ENCODE results near the gene ZNF467.
A peak's percentile ranks its signal among the peaks of the same experiment; 100 is the strongest.

The ZNF467 gene

GRCh38 chr7:149773446-149774236 lies at the start of gene ZNF467:
ZNF467 (minus strand) TSS chr7:149773588; CDS start chr7:149771032, 2,556 bp downstream.
- DNase-seq (ENCODE audit: low read depth in 2 of 2) = peak; percentile 8 to 11

- no peak for DNase-seq (ENCODE audit: low read depth in 2 of 2)
Observed at GRCh38 chr7:149822353-149822943, 49.1 kb upstream of the ZNF467 start.

- DNase-seq (ENCODE audit: low read depth in 2 of 2) = no peak
Observed at GRCh38 chr7:149821191-149822148, 48.1 kb upstream of the ZNF467 start.

GRCh38 chr7:149820622-149821190 lies 47.3 kb upstream of the ZNF467 start:
- DNase-seq (ENCODE audit: low read depth in 2 of 2) = no peak

GRCh38 chr7:149819961-149820340 lies 46.6 kb upstream of the ZNF467 start:
- no peak for DNase-seq (ENCODE audit: low read depth in 2 of 2)

- no peak for DNase-seq (ENCODE audit: low read depth in 2 of 2)
Observed at GRCh38 chr7:149819141-149819960, 46.0 kb upstream of the ZNF467 start.

GRCh38 chr7:149818536-149818840 lies 45.1 kb upstream of the ZNF467 start:
- DNase-seq (ENCODE audit: low read depth in 2 of 2) = no peak

GRCh38 chr7:149817836-149818535 lies 44.6 kb upstream of the ZNF467 start:
- no peak for DNase-seq (ENCODE audit: low read depth in 2 of 2)

GRCh38 chr7:149817301-149817771 lies 43.9 kb upstream of the ZNF467 start:
- DNase-seq (ENCODE audit: low read depth in 2 of 2) = no peak

- no peak for DNase-seq (ENCODE audit: low read depth in 2 of 2)
Observed at GRCh38 chr7:149816794-149817193, 43.4 kb upstream of the ZNF467 start.

- DNase-seq (ENCODE audit: low read depth in 2 of 2) = no peak
Observed at GRCh38 chr7:149816267-149816751, 42.9 kb upstream of the ZNF467 start.

GRCh38 chr7:149815661-149816266 lies 42.4 kb upstream of the ZNF467 start:
- no peak for DNase-seq (ENCODE audit: low read depth in 2 of 2)

- no peak for DNase-seq (ENCODE audit: low read depth in 2 of 2)
Observed at GRCh38 chr7:149815121-149815520, 41.7 kb upstream of the ZNF467 start.

GRCh38 chr7:149814494-149814893 lies 41.1 kb upstream of the ZNF467 start:
- DNase-seq (ENCODE audit: low read depth in 2 of 2) = no peak

GRCh38 chr7:149813254-149814035 lies 40.1 kb upstream of the ZNF467 start:
- DNase-seq (ENCODE audit: low read depth in 2 of 2) = no peak

- no peak for DNase-seq (ENCODE audit: low read depth in 2 of 2)
Observed at GRCh38 chr7:149811831-149812490, 38.6 kb upstream of the ZNF467 start.

GRCh38 chr7:149811221-149811620 lies 37.8 kb upstream of the ZNF467 start:
- DNase-seq (ENCODE audit: low read depth in 2 of 2) = no peak

- no peak for DNase-seq (ENCODE audit: low read depth in 2 of 2)
Observed at GRCh38 chr7:149809215-149809614, 35.8 kb upstream of the ZNF467 start.

- DNase-seq (ENCODE audit: low read depth in 2 of 2) = no peak
Observed at GRCh38 chr7:149808311-149808710, 34.9 kb upstream of the ZNF467 start.

Data from fibroblast of skin of left quadriceps (primary cell).